ENCODE data around the gene LAMC2.

- TF ChIP-seq POLR2A (IDR thresholded peaks at IDR 0.05; ENCODE audit: control extremely low read depth in 1 of 2, low read depth in 2 of 2, low read length in 2 of 2) (no peak), HDAC2 (IDR thresholded peaks at IDR 0.05; ENCODE audit: borderline replicate concordance in 1 of 2, low read depth in 2 of 2, low read length in 2 of 2) (no peak)
These were observed 60.4 kb downstream of the LAMC2 start for GRCh38 chr1:183246436-183246835.
